ENCODE measurements around the gene FGF9. TPM values are rescaled to one million over a fixed set of nuclear protein-coding genes. Genes with fewer than 3 reads are reported as not detected.

The FGF9 gene
- total RNA-seq, 1 donor from 2014 or later = 1.5 TPM

DNA sequence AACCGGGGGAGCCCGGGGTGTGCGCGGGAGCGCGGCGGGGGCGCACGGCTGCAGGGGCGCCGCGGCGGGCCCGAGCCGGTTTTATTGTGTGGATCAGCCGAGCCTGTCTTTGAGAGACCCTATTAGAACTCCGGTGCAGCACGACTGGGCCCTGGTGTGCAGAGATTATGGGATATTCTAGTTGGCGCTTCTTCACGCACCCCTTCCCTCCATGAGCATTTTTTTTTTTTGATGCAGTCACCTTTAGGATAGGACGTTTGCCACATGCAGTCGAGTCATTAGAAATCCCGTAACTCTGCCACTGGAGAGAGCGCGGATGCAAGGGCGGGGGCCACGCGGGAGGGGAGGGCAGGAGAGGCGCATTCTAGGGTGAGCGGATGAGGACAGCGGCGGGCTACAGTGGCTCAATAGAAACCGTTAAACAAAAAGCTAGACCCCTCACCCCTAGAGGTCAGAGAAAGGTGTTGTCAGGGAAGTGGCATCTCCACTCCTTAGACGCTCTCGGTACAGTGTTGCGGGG, 3.7 kb downstream of the FGF9 start:
- DNase-seq (ENCODE audit: low spot score) = no peak

DNA sequence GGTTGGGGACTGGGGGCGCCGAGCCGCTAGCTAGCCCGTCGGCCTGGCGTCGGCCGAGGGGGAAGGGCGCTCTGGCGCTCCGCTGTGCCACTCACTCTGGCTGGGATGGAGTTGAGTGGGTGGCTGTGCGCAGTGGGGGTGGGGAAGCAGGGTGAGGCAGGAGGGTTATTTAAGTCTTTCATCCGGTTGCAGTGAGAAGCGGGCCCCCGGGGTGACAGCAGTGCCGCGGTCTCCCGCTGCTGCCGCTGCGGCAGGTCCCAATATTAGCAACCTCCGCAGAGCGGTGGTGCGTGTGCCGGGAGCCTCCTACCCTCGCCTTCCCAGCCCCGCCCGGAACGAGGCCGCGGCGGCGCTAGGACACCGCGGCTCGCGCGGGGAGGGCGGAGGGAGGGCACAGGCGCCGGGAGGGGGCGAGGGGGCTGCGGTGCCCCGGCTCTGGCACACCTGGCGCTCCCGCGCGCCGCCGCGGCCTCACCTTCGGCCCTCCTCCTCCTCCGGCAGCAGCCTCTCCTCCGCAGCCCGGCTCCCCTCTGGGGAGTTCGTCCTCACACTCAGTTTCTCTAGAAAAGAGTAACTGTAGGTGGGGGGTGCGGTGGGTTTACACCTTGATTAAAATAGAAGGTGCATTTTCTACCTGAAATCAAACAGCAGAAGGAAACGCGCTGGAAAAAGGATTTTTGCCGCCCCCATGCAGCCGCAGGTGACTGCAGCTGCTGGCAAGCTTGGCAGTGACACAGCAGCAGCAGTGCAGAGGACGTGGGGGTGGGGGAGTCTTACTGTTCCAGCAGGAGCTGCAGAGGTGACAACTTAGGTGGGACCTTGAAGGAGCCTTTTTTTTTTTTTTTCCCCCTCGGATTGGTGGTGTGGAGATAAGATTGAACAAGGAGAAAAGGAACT, 4.5 kb downstream of the FGF9 start:
- no peak for DNase-seq (ENCODE audit: low spot score)

GRCh38 chr13:21676611-21677021, 5.7 kb downstream of the FGF9 start:
- no peak for DNase-seq (ENCODE audit: low spot score)

DNA sequence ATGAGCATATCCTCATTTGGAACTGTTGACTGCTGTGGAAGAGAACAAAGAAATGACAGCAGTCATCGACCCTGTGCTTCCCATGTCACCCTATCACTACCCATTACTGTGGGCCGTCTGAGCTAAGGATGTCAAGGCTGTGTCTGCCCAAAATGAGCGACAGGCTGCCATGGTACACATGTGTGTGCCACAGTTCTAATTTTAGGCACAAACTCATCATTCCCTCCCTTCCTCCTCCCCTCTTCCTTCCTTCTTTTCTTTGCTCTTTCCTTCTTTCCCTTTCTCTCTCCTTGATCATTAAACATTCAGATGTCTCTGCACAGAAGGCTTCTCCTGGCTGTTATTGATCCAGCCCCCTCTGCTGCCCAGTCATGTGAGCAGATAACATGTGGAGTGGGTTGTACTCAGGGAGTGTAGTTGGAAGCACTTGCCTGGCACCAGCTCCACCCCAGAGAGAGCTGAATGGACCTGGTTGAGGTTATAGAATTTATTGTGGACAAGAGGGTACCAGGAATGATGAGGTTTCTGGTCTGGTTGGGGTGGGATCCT, 6.3 kb downstream of the FGF9 start:
- DNase-seq (ENCODE audit: low spot score) = no peak

DNA sequence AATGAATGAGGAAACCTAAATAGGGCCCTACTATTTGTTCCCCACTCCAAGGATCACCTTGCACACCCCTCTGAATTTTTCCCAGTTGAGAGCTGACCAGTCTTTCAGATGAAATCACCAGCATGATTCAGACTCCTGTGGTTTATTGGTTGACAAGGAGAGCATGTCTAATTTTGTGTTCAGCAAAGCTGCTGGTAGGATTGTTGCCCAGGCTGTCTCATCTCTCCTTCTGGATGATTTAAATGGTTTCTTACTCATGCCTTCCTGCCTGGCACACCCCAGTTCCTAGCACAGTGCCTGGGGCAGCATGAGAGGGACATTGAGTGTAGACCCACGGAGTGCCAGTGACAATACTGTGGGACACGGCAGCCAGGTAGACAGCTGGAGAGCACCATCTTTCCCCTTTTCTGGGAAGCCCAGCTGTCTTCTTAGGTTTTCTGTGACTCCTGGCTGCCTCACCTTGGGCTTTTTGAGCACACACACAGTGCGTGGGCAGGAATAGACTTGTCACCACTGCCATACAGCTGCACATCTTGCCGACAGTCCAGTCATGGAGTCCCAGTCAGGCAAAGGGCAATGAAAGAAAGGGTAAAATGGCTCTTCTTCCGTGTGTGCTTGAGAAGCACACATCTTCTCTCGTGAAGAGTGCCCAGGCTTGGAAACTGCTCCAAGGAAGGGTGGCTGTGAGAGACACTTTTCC, 12.3 kb downstream of the FGF9 start:
- DNase-seq (ENCODE audit: low spot score) = no peak

DNA sequence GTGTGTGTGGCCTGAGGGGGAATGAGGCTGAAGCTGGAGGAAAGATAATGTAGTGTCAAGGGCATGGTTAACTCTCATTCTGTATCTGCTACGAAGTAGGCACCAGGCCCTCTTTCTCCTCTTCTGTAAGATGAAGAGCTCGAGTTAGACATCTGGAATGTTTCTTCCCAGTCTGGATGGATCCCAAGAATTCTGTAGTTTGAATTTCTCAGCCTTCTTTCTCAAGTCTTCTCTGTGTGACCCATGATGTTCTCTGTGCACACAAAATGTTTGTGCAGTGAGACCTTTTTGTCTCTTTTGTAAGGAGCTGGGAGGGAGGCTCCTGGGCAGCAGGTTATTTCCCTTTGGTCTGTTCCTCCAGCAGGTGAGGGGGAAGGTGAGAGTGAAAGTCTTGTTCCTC, 13.7 kb downstream of the FGF9 start:
- no peak for DNase-seq (ENCODE audit: low spot score)

GRCh38 chr13:21685485-21686064, 14.7 kb downstream of the FGF9 start:
- no peak for DNase-seq (ENCODE audit: low spot score)

DNA sequence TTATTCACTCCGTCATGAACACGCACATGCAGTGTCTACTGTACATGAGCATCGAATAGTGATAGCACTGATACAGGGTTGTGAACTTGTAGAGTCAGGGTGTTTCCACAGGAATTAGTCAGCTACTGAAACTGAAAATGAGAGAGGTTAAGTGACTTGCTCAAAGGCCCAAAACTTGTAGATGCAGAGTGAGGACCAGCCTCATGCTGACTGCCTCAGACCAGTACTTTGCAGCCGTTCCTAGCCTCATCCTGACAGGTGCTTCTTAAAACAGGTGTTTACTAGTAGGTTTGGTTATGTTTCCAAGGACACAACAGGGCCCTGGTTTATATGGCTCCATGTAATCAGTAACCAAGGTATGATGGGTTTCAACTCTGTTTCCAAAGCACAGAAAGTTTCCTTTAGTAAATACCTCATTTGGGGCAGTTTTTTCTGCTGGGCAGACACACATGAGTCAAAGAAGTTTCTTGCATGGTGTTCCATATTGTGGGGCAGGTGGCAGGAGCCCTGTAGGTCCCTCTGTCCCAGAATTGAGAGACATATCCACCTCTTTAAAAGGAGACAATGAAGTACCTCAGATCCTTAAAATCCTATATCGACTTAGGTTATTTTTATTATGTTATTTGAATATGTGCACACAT, 16.0 kb downstream of the FGF9 start:
- DNase-seq (ENCODE audit: low spot score) = no peak

DNA sequence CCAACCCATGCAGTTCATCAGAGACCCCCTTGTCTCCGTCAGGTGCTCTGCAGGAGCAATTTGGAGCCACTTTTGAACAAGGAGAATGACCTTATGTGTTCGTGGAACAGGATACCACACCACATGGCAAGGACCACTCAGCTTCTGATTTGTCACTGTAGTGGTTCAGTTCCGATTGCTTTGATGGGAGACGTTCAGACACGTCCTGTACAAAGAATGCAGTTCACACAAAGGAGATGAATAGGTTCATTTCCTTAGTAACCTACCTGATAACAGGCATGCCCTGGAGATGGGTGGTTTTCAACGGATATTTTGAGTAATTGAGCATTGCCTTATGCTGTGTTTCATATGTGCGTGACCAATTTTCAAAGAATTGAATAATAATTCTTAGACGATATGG, 17.2 kb downstream of the FGF9 start:
- no peak for DNase-seq (ENCODE audit: low spot score)

DNA sequence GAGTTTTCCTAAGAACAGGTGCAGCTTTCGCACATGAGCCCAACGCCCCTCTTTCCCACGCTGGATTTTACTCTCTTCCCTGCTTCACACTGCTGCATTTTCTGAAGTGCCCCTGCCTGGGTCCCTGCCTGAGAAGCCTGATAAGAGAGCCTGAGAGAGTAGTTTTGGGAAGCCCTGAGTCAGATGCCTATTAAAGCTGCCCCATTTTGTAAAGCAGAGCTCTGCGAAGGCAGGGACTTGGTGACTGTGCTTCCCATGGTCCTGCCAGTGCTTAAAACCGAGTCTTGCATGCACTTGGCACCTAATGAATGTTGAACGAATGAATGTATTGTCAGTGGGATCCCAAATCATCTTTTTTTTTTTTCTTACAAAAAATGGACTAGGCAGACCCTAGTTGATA, 18.2 kb downstream of the FGF9 start:
- no peak for DNase-seq (ENCODE audit: low spot score)

DNA sequence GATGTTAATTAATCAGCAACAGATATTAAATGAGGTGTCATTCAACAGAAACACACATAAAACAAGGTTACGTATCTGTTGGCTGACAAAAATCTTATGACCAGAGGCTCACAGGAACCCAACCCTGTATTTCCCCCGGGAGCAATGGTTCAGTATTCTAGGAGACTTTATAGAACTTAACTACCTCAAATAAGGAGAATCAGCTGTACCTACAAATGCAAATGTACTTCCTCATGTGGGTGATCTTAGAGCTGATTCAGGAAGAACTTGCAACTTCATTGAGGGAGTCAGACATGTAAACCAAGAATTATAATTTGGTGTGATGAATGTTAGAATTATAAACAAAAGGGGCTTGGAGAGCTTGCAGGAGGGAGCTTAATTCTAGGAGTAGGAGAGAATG, 20.1 kb downstream of the FGF9 start:
- DNase-seq (ENCODE audit: low spot score) = no peak

GRCh38 chr13:21691500-21691899, 20.6 kb downstream of the FGF9 start:
- no peak for DNase-seq (ENCODE audit: low spot score)

- no peak for DNase-seq (ENCODE audit: low spot score)
These were observed 21.1 kb downstream of the FGF9 start for GRCh38 chr13:21691928-21692327.

DNA sequence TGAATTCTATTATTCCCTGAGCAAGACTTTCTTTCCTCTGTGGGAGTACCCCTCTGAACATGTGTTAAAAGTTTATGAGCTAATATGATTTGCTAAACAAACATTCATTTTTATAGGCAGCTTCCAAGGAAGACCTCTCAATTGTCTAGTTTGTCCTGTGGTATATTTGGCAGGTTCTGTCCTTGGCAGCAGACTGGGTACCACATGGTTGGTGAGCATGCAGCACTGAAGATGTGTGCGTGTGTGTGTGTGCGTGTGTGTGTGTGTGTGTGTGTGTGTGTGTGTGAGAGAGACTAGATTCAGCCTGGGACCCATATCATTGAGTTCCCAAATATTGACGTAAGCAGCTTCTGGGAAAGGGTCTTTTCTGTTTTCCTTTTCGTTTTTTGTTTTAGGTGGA, 24.0 kb downstream of the FGF9 start:
- DNase-seq (ENCODE audit: low spot score) = no peak

GRCh38 chr13:21695546-21695945, 24.7 kb downstream of the FGF9 start:
- no peak for DNase-seq (ENCODE audit: low spot score)

GRCh38 chr13:21696865-21697448, 26.1 kb downstream of the FGF9 start:
- DNase-seq (ENCODE audit: low spot score) = no peak

- no peak for DNase-seq (ENCODE audit: low spot score)
These were observed 28.2 kb downstream of the FGF9 start for GRCh38 chr13:21698817-21699679.

DNA sequence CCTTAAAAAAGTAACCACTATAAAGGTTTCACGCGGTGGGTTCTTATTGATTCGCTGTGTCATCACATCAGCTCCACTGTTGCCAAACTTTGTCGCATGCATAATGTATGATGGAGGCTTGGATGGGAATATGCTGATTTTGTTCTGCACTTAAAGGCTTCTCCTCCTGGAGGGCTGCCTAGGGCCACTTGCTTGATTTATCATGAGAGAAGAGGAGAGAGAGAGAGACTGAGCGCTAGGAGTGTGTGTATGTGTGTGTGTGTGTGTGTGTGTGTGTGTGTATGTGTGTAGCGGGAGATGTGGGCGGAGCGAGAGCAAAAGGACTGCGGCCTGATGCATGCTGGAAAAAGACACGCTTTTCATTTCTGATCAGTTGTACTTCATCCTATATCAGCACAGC, 30.6 kb downstream of the FGF9 start:
- no peak for DNase-seq (ENCODE audit: low spot score)

DNA sequence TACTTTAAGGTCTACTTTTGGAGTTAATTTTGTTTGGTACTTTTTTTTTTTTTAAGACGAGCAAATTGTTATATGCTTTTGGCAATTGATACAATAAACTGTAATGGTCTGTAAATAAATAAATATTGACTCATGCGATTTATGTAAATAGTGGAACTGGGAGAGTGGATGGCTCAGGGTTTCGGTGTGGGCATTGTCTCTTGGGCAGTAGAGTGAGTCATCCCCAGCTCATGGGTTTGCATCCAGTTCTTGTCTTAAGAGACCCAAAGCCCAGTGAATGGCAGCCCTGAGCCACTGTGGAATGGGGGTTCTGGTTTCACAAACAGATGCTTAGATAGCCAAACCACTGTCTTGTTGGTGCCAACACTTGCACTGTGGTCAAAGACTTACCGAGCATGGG, 33.0 kb downstream of the FGF9 start:
- no peak for DNase-seq (ENCODE audit: low spot score)

GRCh38 chr13:21707586-21707985, 36.7 kb downstream of the FGF9 start:
- DNase-seq (ENCODE audit: low spot score) = no peak
